HG03280 (cell line): ENCODE data around the gene CAPNS1.
"Not testable (repeated sequence)": the region's sequence is repeated elsewhere in the genome, so short reads cannot be mapped to it uniquely, and the experiment has no call there.

Experiments
- ATAC-seq: cut with Tn5 transposase; IDR thresholded peaks from one replicate; pipeline ENCODE4 v1.9.1; 2021; ENCODE audit warnings: mild to moderate bottlenecking, moderate library complexity; ENCODE audit not compliant: unreplicated experiment

CAPNS1 gene

DNA sequence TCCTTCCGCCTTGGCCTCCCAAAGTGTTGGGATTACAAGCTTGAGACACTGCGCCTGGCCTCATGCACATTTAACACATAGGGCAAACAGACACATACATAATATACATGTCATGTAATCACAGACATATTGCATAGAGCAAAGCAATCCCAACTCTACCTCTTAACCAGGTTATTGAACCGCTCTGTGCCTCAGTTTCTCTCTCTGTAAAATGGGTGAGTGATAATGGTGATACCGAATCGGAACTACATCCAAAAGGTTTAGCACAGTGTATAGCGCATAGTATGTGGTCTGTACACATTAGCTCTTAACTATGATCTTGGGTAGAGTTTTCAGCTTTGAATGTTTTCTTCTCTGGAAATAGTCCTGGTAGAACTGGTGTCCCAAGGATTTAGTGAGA is 4.8 kb downstream of the CAPNS1 start:
- no peak for ATAC-seq

DNA sequence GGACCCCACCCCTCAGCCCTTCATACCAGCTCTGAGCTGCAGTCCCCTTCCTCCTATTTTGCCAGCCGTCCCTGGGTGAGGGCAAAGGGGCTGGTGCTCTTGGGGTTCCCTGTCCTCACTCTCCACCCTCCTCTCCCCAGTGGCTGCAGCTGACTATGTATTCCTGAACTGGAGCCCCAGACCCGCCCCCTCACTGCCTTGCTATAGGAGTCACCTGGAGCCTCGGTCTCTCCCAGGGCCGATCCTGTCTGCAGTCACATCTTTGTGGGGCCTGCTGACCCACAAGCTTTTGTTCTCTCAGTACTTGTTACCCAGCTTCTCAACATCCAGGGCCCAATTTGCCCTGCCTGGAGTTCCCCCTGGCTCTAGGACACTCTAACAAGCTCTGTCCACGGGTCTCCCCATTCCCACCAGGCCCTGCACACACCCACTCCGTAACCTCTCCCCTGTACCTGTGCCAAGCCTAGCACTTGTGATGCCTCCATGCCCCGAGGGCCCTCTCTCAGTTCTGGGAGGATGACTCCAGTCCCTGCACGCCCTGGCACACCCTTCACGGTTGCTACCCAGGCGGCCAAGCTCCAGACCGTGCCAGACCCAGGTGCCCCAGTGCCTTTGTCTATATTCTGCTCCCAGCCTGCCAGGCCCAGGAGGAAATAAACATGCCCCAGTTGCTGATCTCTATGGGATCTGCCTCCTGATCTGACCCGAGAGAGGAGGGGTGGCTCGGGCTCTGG is 10.0 kb downstream of the CAPNS1 start:
- no peak for ATAC-seq

DNA sequence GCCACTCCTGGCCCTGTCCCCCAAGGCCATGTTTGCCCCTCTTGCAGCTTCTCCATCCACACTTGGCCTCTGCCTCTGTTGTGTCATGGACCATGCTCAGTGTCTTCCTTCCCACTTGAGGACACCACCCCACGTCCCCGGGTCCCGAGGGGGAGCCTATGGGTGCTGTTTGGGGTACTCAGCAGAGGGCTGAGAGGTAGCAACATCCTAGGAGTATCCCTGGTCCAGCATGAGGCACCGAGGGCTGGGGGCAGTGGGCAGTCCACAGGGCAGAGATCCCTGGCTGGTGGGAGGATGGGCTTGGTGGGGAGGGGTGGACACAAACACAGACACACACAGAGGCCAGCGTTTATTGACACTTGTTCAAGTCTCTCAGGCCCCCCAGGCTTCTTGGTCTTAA is 10.7 kb downstream of the CAPNS1 start:
- ATAC-seq, result no peak

DNA sequence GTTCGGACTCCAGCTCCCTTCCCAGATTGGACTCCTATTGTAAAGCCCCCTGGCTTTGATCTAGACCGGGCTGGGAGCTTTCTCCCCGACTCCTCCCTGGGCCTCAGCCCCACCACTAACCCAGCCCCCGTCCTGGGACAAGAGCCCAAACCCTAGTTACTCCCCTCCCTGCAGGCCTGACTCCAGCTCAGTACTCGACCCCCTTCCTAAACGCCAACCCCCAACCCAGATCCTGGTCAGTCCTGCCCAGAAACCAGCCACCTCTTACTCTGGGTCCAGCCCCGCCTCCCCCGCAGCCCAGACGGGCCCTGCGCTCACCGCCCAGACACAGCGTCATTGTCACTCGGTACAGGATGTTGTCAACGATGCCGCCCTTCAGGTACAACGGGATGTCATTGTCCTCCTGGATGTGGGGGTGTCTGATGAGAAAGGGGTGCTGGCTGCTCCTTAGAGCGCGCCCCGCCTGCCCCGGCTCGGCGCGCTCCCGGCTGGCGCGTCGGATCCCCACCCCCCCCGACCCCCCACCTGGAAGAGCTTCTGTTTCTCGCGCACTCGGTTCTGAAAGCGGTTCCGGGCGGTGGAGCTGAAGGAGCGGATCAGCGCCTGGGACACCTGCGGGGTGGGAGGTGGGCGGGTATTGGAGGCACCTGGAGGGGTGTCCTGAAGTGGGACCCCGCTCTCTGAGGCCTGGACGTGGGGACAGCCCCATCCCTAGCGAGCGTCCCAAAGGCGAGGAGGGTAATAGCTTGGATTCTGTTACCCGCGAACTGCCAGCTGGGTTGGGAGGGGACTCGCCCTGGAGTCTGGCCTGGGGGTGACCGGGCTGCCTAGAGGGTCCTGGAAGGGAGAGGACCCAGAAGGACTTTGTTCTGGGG is 11.5 kb downstream of the CAPNS1 start:
- ATAC-seq, result no peak

DNA sequence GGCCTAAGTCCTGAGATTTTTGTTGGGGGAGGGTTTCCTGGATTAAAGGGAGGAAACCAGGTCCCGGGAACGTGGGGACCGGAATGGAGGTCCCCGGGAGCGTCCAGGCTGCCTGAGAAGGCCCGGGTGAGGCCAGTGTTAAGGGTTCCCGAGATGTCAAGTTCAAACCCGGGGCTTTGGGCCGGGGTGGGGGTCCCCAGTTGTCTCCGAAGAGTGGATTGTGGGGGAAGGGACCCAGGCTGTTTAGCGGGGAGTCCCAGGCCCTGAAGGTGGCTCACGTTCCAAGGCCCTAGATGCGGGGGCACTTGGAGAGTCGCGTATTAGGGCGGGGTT is 12.1 kb downstream of the CAPNS1 start:
- ATAC-seq, result no peak

DNA sequence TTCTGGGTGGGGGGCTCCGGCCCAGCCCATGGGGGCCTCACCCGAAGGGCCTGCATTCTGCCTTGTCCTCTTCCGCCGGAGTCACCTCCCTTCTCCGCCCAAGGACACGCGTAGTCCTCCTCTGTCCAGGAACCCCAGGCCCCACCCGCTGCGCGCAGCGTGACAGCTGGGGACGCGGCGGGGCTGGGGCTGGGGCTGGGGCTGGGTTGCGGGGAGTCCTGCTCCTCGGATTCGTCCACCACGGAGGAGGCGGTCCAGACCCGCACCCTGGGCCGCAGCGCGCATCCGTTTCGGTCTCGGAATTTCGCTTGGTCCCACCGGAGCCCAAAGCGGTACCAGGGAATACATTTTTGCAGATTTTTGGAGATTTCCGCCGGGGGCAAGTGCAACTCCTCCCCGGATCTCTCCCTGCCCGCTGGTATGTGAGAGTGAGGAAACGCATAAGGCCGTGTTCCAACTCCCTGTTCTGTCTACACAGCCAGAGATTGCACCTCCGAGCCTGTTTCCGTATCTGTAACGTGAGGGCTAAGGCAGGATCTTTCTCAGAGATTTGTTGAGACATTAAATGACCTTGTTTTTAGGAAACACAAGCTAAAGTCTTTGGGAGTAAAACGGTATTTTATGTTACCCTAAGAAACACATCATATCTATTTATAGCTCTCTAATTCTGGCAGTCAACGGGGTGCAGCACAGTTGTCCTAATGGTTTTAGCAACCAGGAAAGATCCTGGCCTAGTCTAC is 12.7 kb downstream of the CAPNS1 start, which contains the start of gene COX7A1:
TSS of gene COX7A1 (minus strand) at position 96 of the 740 bp plus-strand sequence. CDS start at position 56, 40 bp downstream.
- ATAC-seq, result no peak

DNA sequence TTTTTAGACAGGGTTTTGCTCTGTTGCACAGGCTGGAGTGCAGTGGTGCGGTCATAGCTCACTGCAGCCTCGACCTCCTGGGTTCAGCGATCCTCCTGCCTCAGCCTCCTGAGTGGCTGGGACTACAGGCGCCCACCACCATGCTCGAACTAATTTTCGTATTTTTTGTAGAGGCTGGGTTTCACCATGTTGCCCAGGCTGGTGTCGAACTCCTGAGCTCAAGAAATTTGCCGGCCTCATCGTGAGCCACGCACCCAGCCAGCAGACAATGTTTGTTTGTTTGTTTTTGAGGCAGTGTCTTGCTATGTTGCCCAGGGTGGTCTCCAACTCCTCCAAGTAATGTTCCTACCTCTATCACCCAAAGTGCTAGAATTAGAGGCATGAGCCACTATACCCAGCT is 13.3 kb downstream of the CAPNS1 start:
- no peak for ATAC-seq

DNA sequence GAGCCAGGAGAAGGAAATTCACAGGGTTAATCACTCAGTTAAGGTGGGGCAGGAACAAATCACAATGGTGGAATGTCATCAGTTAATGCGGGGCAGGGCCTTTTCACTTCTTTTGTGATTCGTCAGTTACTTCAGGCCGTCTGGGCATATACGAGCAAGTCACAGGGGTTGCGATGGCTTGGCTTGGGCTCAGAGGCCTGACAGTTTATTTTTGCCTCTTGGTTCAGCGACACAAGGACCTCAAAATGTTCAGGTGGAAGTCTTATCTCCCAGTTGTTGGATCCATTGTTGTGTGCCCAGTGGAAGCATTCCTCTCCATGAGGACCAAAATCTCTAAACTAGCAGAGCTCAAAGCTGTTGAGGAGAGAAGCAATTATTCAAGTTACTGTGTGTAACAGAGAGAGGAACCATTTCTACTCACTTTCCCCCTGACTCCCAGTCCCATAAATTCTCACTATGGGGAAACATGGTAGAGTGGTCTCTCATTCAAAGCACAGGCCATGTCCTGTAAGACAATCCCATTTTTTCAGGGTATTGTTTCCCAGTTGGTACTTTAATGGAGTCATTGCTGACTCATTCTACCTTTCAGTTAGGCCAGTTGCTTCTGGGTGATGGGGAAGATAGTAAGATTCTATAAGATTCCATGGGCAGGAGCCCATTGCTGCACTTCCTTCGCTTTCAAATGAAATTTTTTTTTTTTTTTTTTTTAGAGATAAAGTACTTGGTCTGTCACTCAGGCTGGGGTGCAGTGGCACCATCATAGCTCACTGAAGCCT is 21.1 kb downstream of the CAPNS1 start:
- no peak for ATAC-seq

DNA sequence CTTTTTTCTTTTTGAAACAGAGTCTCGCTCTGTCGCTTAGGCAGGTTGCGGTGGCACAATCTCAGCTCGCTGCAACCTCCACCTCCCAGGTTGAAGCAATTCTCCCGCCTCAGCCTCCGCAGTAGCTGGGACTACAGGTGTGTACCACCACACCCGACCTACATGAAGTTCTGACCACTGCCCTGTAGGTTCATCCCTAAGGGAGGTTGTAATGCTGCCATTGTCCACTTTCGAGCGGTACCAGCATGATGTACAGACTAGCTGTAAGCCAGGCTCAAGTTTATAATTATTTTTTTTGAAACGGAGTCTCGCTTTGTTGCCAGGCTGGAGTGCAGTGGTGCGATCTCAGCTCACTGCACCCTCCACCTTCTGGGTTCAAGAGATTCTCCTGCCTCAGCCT is 23.9 kb downstream of the CAPNS1 start:
- ATAC-seq, result no peak

DNA sequence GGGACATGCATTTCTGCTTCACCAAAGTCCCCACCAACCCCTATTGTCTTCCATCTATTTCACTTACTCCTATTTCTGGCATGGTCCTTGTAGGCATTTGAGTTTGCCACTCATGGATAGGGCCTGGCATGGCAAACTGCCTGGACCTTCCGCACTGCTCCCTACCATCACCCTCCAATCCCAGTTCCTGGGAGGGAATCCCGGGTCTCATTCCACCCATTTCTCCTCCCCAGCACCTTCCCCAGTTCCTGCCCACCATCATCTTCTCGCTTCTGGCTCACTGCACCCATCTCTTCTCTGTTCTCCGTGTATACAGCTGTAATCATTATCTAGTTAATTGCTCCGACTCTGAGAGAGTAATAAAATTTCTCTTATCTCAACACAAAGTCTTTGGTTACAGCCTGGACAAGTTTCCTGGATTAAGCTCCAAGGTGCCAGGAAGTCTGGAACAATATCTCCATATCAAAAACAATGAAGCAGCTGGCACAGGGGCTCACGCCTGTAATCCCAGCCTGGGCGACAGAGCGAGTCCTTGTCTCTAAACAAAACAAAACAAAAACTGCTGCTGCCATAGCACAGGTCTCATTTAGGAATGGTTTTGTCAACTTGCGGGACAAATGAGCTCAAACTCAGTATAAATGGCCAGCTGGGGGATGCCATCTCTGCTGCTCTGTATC is 29.4 kb downstream of the CAPNS1 start:
- no peak for ATAC-seq

DNA sequence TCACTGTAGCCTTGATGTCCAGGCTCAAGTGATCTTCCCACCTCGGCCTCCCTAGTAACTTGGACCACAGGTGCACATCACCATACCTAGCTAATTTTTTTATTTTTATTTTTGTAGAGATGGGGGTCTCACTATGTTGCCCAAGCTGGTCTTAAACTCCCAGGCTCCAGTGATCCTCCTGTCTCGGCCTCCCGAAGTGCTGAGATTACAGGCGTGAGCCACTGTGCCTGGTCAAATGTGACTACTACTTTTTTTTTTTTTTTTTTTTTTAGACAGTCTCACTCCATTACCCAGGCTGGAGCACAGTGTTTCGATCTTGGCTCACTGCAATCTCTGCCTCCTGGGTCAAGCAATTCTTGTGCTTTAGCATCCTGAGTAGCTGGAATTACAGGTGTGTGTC is 33.0 kb downstream of the CAPNS1 start:
- no peak for ATAC-seq

DNA sequence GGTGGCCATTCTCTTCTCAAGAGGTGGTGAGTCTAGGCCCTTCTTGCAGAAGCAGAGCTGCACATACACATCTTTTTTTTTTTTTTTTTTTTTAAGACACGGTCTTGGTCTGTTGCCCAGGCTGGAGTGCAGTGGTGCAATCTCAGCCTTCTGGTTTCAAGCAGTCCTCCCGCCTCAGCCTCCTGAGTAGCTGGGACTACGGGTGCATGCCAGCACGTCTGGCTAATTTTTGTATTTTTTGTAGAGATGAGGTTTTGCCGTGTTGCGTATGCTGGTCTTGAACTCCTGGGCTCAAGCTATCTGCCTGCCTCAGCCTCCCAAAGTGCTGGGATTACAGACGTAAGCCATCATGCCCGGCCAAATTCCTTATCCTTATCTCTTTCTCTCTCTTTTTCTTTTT is 34.0 kb downstream of the CAPNS1 start:
- not testable (repeated sequence) for ATAC-seq

DNA sequence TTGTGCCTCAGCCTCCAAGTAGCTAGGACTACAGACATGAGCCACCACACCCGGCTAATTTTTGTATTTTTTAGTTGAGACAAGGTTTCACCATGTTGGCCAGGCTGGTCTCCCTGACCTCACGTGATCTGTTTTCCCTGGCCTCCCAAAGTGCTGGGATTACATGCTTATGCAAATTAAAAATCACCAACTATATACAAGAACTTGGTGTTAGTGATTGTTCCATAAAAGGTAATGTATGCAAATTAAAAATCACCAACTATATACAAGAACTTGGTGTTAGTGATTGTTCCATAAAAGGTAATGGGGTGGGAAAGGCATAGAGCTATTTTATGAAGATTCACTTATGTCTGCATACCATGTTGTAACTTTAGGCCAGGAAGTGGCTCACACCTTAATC is 39.2 kb downstream of the CAPNS1 start:
- ATAC-seq, result not testable (repeated sequence)

DNA sequence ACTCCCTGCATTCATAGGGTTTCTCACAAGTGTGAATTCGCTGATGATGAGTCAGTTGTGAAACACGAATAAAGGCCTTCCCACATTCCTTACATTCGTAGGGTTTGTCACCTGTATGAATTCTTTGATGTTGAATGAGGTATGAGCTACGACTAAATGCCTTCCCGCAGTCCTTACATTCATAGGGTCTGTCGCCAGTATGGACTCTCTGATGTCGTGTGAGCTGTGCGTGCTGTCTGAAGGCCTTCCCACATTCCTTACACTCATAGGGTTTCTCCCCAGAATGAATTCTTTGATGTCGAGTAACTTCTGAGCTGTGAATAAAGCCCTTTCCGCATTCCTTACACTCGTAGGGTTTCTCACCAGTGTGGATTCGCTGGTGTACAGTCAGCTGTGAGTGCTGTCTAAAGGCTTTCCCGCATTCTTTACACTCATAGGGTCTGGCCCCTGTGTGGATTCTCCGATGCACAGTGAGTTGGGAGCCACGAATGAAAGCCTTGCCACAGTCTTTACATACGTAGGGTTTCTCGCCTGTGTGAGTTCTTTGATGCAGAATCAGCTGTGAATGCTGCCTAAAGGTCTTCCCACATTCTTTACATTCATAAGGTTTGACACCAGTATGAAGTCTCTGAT is 42.9 kb downstream of the CAPNS1 start:
- ATAC-seq, result no peak

DNA sequence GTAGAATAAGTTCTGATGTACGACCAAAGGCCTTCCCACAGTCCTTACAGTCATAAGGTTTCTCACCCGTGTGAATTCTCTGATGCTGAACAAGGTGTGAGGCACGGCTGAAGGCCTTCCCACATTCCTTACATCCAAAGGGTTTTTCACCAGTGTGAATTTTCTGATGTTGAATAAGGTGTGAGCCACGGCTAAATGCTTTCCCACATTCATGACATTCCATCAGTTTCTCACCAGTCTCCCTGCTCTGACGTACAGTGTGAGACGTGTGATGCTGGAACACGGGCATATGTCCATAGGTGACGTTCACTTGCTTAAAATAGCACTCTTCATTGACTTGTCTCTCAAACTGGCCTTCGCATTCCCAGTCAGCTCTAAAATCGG is 43.4 kb downstream of the CAPNS1 start:
- ATAC-seq, result no peak

DNA sequence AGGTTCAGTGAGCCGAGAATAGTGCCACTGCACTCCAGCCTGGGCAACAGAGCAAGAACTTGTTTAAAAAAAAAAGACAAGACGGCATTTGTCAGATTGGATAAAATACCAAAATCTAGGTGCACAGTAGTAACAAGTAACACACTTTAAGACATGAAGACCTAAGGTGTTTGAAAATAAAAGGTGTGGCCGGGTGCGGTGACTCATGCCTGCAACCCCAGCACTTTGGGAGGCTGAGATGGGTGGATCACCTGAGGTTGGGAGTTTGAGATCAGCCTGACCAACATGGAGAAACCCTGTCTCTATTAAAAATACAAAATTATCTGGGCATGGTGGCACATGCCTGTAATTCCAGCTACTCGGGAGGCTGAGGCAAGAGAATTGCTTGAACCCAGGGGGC is 46.9 kb downstream of the CAPNS1 start:
- not testable (repeated sequence) for ATAC-seq

DNA sequence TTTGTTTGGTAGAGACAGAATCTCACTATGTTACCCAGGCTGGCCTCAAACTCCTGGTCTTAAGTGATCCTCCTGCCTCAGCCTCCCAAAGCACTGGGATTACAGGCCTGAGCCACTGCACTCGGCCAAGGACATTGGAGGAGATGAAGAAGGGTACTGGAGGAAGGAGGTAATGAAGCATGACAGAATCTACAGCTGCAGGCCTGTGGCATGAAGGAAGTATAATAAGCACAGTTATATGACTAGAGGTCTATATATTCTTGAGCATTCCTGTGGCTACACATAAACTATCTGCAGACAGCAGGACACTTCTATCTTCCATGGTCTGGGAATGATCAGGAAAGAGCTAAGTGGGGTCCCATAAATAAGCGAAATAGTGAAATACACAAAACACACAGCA is 56.4 kb downstream of the CAPNS1 start:
- ATAC-seq, result no peak

DNA sequence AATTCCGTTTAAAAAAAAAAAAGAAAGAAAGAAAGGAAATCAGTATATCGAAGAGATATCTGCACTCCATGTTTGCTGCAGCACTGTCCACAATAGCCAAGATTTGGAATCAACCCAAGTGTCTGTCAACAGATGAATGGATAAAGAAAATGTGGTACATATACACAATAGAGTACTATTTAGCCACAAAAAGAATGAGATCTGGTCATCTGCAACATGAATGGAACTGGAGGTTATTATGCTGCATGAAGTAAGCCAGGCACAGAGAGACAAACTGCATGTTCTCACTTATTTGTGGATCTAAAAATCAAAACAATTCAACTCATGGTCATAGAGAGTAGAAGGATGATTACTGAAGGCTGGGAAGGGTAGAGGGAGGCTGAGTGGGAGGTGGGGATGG is 58.3 kb downstream of the CAPNS1 start:
- no peak for ATAC-seq
